Mesendoderm (in vitro differentiated cells): ENCODE measurements around the gene STAT2.

ENCODE experiments used
- DNase-seq: peaks from one replicate; pipeline ENCODE4 v3.0.0; 2013
- H2AK5ac ChIP-seq: 2 replicates; pipeline ENCODE4 v1.6.1; 2013; ENCODE audit warnings: low read length, inconsistent platforms
- H2BK120ac ChIP-seq: 2 replicates; pipeline ENCODE4 v1.6.1; 2013; ENCODE audit warnings: low read depth, mild to moderate bottlenecking, low read length, moderate library complexity, mixed read lengths
- H2BK15ac ChIP-seq: replicated peaks from 2 replicates; pipeline ENCODE4 v1.6.1; 2013; ENCODE audit warnings: low read depth, mild to moderate bottlenecking, moderate library complexity
- H2BK5ac ChIP-seq: 2 replicates; pipeline ENCODE4 v1.6.1; 2013; ENCODE audit warnings: low read length, inconsistent platforms
- H3K18ac ChIP-seq: 2 replicates; pipeline ENCODE4 v1.6.1; 2013; ENCODE audit warnings: mild to moderate bottlenecking, low read length, mixed read lengths
- H3K23ac ChIP-seq: one replicate; pipeline ENCODE4 v1.6.1; 2013; ENCODE audit warnings: low read length
- H3K27ac ChIP-seq: 2 replicates; pipeline ENCODE4 v1.5.1; 2013; ENCODE audit warnings: low read depth, mild to moderate bottlenecking, inconsistent platforms, low read length, moderate library complexity
- H3K27me3 ChIP-seq: 2 replicates; pipeline ENCODE4 v1.6.1; 2013; ENCODE audit warnings: low read length, control low read depth, mild to moderate bottlenecking, inconsistent platforms; ENCODE audit not compliant: insufficient read depth, poor library complexity
- H3K36me3 ChIP-seq: 2 replicates; pipeline ENCODE4 v1.6.1; 2013; ENCODE audit warnings: low read length, inconsistent platforms; ENCODE audit not compliant: control insufficient read depth, insufficient read depth
- H3K4ac ChIP-seq: one replicate; pipeline ENCODE4 v1.6.1; 2013; ENCODE audit warnings: low read depth, mild to moderate bottlenecking, low read length, moderate library complexity
- H3K4me1 ChIP-seq: 2 replicates; pipeline ENCODE4 v1.6.1; 2013; ENCODE audit warnings: low read depth, low read length, inconsistent platforms; ENCODE audit not compliant: control insufficient read depth
- H3K4me2 ChIP-seq: 2 replicates; pipeline ENCODE4 v1.6.1; 2013; ENCODE audit warnings: low read length
- H3K4me3 ChIP-seq: 2 replicates; pipeline ENCODE4 v1.5.1; 2013; ENCODE audit warnings: mild to moderate bottlenecking, low read length
- H3K56ac ChIP-seq: one replicate; pipeline ENCODE4 v1.6.1; 2013; ENCODE audit warnings: low read length
- H3K79me1 ChIP-seq: 2 replicates; pipeline ENCODE4 v1.6.1; 2013; ENCODE audit warnings: low read length, inconsistent platforms
- H3K79me2 ChIP-seq: 2 replicates; pipeline ENCODE4 v1.6.1; 2013; ENCODE audit warnings: mild to moderate bottlenecking, low read length; ENCODE audit not compliant: control insufficient read depth, insufficient read depth
- H3K9ac ChIP-seq: 2 replicates; pipeline ENCODE4 v1.6.1; 2013; ENCODE audit warnings: low read length, inconsistent platforms
- H4K5ac ChIP-seq: one replicate; pipeline ENCODE4 v1.6.1; 2013; ENCODE audit warnings: low read length
- H4K8ac ChIP-seq: one replicate; pipeline ENCODE4 v1.6.1; 2013; ENCODE audit warnings: low read depth, mild to moderate bottlenecking, control low read depth, low read length, moderate library complexity
- WGBS: extraction: QIAGEN DNeasy Blood & Tissue Kit; methylation state at CpG from one replicate; pipeline ENCODE4 v1.1.7; 2013; ENCODE audit warnings: low lambda C conversion rate, missing lambda C conversion rate; ENCODE audit not compliant: insufficient coverage; ENCODE audit errors: extremely low coverage; 5-methylcytosine and 5-hydroxymethylcytosine counted together

The STAT2 gene

GRCh38 chr12:56299853-56300643 is 59.9 kb downstream of the STAT2 start, which contains the start of gene CS:
CS (minus strand) TSS chr12:56300330; CDS start chr12:56300201, 129 bp downstream.
- H2AK5ac ChIP-seq: peak within 1 kb of the TSS; percentile 56
- peaks cover 16% of the 10 kb centered on the region for H3K79me1 ChIP-seq
- peak; percentile 99 for DNase-seq
- no CpG with 5 or more reads among the region's 63 CpGs for WGBS
- no peak within 1 kb of the TSS for H2BK120ac ChIP-seq
- H2BK5ac ChIP-seq: peak within 1 kb of the TSS; percentile 20
- peak within 1 kb of the TSS; percentile 36 for H3K4me2 ChIP-seq
- H4K5ac ChIP-seq: no peak within 1 kb of the TSS
- peak within 1 kb of the TSS; percentile 98 for H3K4me3 ChIP-seq
- H3K56ac ChIP-seq: peak within 1 kb of the TSS; percentile 95
- no peak within 1 kb of the TSS for H4K8ac ChIP-seq
- peak within 1 kb of the TSS; percentile 60 for H3K4ac ChIP-seq
- no peak within 1 kb of the TSS for H3K23ac ChIP-seq
- H3K18ac ChIP-seq: peak within 1 kb of the TSS; percentile 8
- H3K4me1 ChIP-seq: peaks cover 7% of the 10 kb centered on the region
- no peaks in the 10 kb centered on the region for H3K27me3 ChIP-seq
- no peak within 1 kb of the TSS for H2BK15ac ChIP-seq
- peak within 1 kb of the TSS; percentile 84 for H3K27ac ChIP-seq
- H3K9ac ChIP-seq: peak within 1 kb of the TSS; percentile 98
- peaks cover 32% of the 10 kb centered on the region for H3K79me2 ChIP-seq
- no peaks in the 10 kb centered on the region for H3K36me3 ChIP-seq

DNA sequence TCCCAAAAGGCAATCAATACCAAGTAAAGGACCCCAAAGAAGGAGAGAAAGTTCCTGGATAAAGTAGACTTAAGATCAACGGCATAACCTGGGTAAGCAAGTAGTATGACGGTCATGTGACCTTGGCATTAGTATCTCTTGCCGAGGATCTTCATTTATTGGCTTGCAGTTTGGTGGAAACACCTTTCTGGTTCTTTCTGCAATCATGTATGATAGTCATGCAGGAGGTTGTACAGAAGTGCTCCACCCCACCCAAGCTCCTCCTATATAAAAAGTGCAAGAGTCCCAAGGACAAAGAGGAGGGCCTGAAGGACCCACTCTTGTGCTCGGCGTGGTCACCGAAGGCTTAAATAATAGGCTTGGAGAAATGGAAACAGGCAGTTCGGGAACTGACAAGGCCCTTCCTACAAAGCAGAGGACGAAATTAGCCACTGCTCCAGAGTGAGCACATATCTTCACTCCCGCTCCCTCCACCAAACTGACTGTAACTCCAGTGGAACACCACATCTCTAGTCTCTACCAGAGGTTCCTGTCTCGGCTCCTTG is 60.5 kb downstream of the STAT2 start:
- Histone ChIP-seq H2BK120ac (no peak overlapping the region), H3K4me2 (peak overlapping the region; percentile 36), H3K9ac (peak overlapping the region; percentile 98), H3K18ac (peak overlapping the region; percentile 8), H3K27me3 (no peaks in the 10 kb centered on the region), H2BK5ac (no peak overlapping the region), H3K4me1 (peaks cover 7% of the 10 kb centered on the region), H3K4me3 (peak overlapping the region; percentile 98), H3K4ac (peak overlapping the region; percentile 60), H3K79me1 (peaks cover 16% of the 10 kb centered on the region), H2BK15ac (no peak overlapping the region), H3K36me3 (no peaks in the 10 kb centered on the region), H3K27ac (peak overlapping the region; percentile 84), H3K56ac (peak overlapping the region; percentile 95), H4K5ac (no peak overlapping the region), H4K8ac (no peak overlapping the region), H3K23ac (no peak overlapping the region), H2AK5ac (peak overlapping the region; percentile 45), H3K79me2 (peaks cover 35% of the 10 kb centered on the region)
- peak; percentile 10 for DNase-seq
- no CpG with 5 or more reads among the region's 10 CpGs for WGBS

- Histone ChIP-seq H3K4me2 (peak overlapping the region; percentile 36), H2BK5ac (no peak overlapping the region), H3K23ac (no peak overlapping the region), H3K79me2 (peaks cover 39% of the 10 kb centered on the region), H3K56ac (peak overlapping the region; percentile 95), H3K36me3 (no peaks in the 10 kb centered on the region), H3K4ac (no peak overlapping the region), H3K4me3 (peak overlapping the region; percentile 98), H3K18ac (no peak overlapping the region), H4K5ac (no peak overlapping the region), H3K79me1 (peaks cover 16% of the 10 kb centered on the region), H3K27me3 (no peaks in the 10 kb centered on the region), H3K9ac (peak overlapping the region; percentile 98), H4K8ac (no peak overlapping the region), H3K27ac (no peak overlapping the region), H2BK120ac (no peak overlapping the region), H2AK5ac (no peak overlapping the region), H2BK15ac (no peak overlapping the region), H3K4me1 (peaks cover 7% of the 10 kb centered on the region)
- no peak for DNase-seq
- WGBS: no CpG with 5 or more reads among the region's 5 CpGs
These were observed 61.1 kb downstream of the STAT2 start for GRCh38 chr12:56298828-56299227.

- H2BK120ac ChIP-seq: no peak overlapping the region
- no peak overlapping the region for H3K4ac ChIP-seq
- no peak for DNase-seq
- no peak overlapping the region for H2BK5ac ChIP-seq
- H3K9ac ChIP-seq: no peak overlapping the region
- H2BK15ac ChIP-seq: no peak overlapping the region
- no peak overlapping the region for H3K4me3 ChIP-seq
- H4K8ac ChIP-seq: no peak overlapping the region
- no peak overlapping the region for H3K56ac ChIP-seq
- H3K79me1 ChIP-seq: peaks cover 19% of the 10 kb centered on the region
- H3K4me2 ChIP-seq: no peak overlapping the region
- H3K27ac ChIP-seq: no peak overlapping the region
- no CpG with 5 or more reads among the region's 8 CpGs for WGBS
- no peaks in the 10 kb centered on the region for H3K27me3 ChIP-seq
- no peak overlapping the region for H2AK5ac ChIP-seq
- no peak overlapping the region for H3K23ac ChIP-seq
- H3K79me2 ChIP-seq: peaks cover 41% of the 10 kb centered on the region
- peaks cover 7% of the 10 kb centered on the region for H3K4me1 ChIP-seq
- H4K5ac ChIP-seq: no peak overlapping the region
- H3K18ac ChIP-seq: no peak overlapping the region
- no peaks in the 10 kb centered on the region for H3K36me3 ChIP-seq
These were observed 62.5 kb downstream of the STAT2 start for GRCh38 chr12:56297400-56297799.

GRCh38 chr12:56296295-56296694 is 63.6 kb downstream of the STAT2 start:
- Histone ChIP-seq H3K4me2 (no peak overlapping the region), H3K9ac (no peak overlapping the region), H2BK5ac (no peak overlapping the region), H3K27me3 (no peaks in the 10 kb centered on the region), H4K8ac (no peak overlapping the region), H3K27ac (no peak overlapping the region), H3K18ac (no peak overlapping the region), H2BK120ac (no peak overlapping the region), H3K36me3 (no peaks in the 10 kb centered on the region), H3K79me1 (peaks cover 21% of the 10 kb centered on the region), H2BK15ac (no peak overlapping the region), H3K4me3 (no peak overlapping the region), H3K4me1 (peaks cover 7% of the 10 kb centered on the region), H3K56ac (no peak overlapping the region), H3K23ac (no peak overlapping the region), H4K5ac (no peak overlapping the region), H3K79me2 (peaks cover 45% of the 10 kb centered on the region), H2AK5ac (no peak overlapping the region), H3K4ac (no peak overlapping the region)
- no CpG with 5 or more reads among the region's 5 CpGs for WGBS
- no peak for DNase-seq
